OCI-LY7 (cell line): ENCODE data around the gene PIK3CB. TPM values are rescaled to one million over a fixed set of nuclear protein-coding genes. Genes with fewer than 3 reads are reported as not detected.

Experiments used
- BruUV-seq: library from RNA; stranded (reverse); fragments of 400-500 nt; replicated peaks from 2 replicates; lab custom pipeline; 2021; lab: Mats Ljungman, UMichigan
- CTCF ChIA-PET: fragments of 300-600 bp; sonication (Branson Sonifier 250); formaldehyde crosslinking; loops from one replicate; lab custom pipeline; 2022; ENCODE audit warnings: antibody characterized with exemption; ENCODE audit not compliant: unreplicated experiment; lab: Charles Lee
- POLR2A ChIA-PET: fragments of 300-600 bp; sonication (Branson Sonifier 250); formaldehyde crosslinking; loops from one replicate; lab custom pipeline; 2022; ENCODE audit warnings: antibody characterized with exemption; lab: Charles Lee
- DNase-seq: peaks from one replicate; pipeline ENCODE4 v3.0.0-alpha.2; 2015; ENCODE audit warnings: low spot score
- H2AFZ ChIP-seq: fragments of 200-600 bp; sonication (generic), shearing (Covaris generic); 2 replicates; pipeline ENCODE4 v1.6.1; 2014; ENCODE audit warnings: mild to moderate bottlenecking, antibody characterized with exemption, low read length, moderate library complexity
- H3K27ac ChIP-seq: fragments of 200-600 bp; sonication (generic); 2 replicates; pipeline ENCODE4 v1.5.1; 2014; ENCODE audit warnings: mixed run types, low read depth, mild to moderate bottlenecking, moderate library complexity, low read length, inconsistent platforms; ENCODE audit not compliant: poor library complexity, severe bottlenecking
- H3K36me3 ChIP-seq: fragments of 200-600 bp; sonication (generic); 2 replicates; pipeline ENCODE4 v1.6.1; 2014; ENCODE audit warnings: mild to moderate bottlenecking, antibody characterized with exemption, low read length, moderate library complexity, mixed read lengths; ENCODE audit not compliant: insufficient read depth
- H3K4me1 ChIP-seq: fragments of 200-600 bp; sonication (generic); 2 replicates; pipeline ENCODE4 v1.5.1; 2014; ENCODE audit warnings: mild to moderate bottlenecking, low read length; ENCODE audit not compliant: insufficient read depth, poor library complexity, severe bottlenecking
- H3K4me2 ChIP-seq: fragments of 200-600 bp; sonication (generic); 2 replicates; pipeline ENCODE4 v1.6.1; 2014; ENCODE audit warnings: mild to moderate bottlenecking, low read length
- H3K4me3 ChIP-seq: fragments of 200-600 bp; sonication (generic); 2 replicates; pipeline ENCODE4 v1.5.1; 2014; ENCODE audit warnings: mild to moderate bottlenecking, low read depth, low read length; ENCODE audit not compliant: poor library complexity, severe bottlenecking
- H3K79me2 ChIP-seq: fragments of 200-600 bp; sonication (generic); 2 replicates; pipeline ENCODE4 v1.6.1; 2016; ENCODE audit warnings: low read depth, mild to moderate bottlenecking, low read length, moderate library complexity, mixed read lengths; ENCODE audit not compliant: insufficient read depth
- H3K9me2 ChIP-seq: fragments of 200-600 bp; sonication (generic); 2 replicates; pipeline ENCODE4 v1.6.1; 2016; ENCODE audit warnings: mild to moderate bottlenecking, low read length, mixed read lengths; ENCODE audit not compliant: insufficient read depth
- H3K9me3 ChIP-seq: fragments of 200-600 bp; sonication (generic); 2 replicates; pipeline ENCODE4 v1.6.1; 2014; ENCODE audit warnings: mild to moderate bottlenecking, mixed run types, low read length, mixed read lengths
- H4K20me1 ChIP-seq: fragments of 200-600 bp; sonication (generic); 2 replicates; pipeline ENCODE4 v1.6.1; 2014; ENCODE audit warnings: mild to moderate bottlenecking, antibody characterized with exemption, low read length, moderate library complexity, mixed read lengths; ENCODE audit not compliant: insufficient read depth
- CTCF ChIP-seq: fragments of 200-600 bp; sonication (generic); conservative IDR thresholded peaks from 2 replicates; pipeline ENCODE4 v1.5.1; 2014; ENCODE audit warnings: mild to moderate bottlenecking, antibody characterized with exemption, low read length, moderate library complexity, mixed read lengths
- EZH2phosphoT487 ChIP-seq: fragments of 200-600 bp; sonication (generic); IDR thresholded peaks from 2 replicates; pipeline ENCODE4 v1.6.1; 2018; ENCODE audit warnings: low read depth, borderline replicate concordance, mild to moderate bottlenecking, mixed run types, antibody characterized with exemption, low read length, moderate library complexity, mixed read lengths
- intact Hi-C: fragments of 100-400 bp; cut with micrococcal nuclease; formaldehyde crosslinking; loops from one replicate; pipeline ENCODE4 v1.10.0; 2022; ENCODE audit not compliant: unreplicated experiment
- total RNA-seq, 2 experiments: library from RNA; depleted of rRNA in 1 of 2; stranded (reverse); fragments of >200 nt in 1 of 2; shearing (Covaris generic) in 1 of 2; gene quantifications; 2 replicates each; pipeline ENCODE4 v1.2.3, GENCODE V29; 2014 to 2022

Gene PIK3CB
- total RNA-seq, 2 experiments from 2014 or later, result 8.2 to 23.6 TPM

GRCh38 chr3:138696666-138697370, 137.9 kb downstream of the PIK3CB start:
- no peaks in the 10 kb centered on the region for H4K20me1 ChIP-seq
- DNase-seq, result no peak
- peaks cover 24% of the 10 kb centered on the region; the same call in 1 of the 2 replicates for H3K36me3 ChIP-seq
- H3K9me2 ChIP-seq, result no peaks in the 10 kb centered on the region
- H3K4me2 ChIP-seq, result no peak overlapping the region
- H2AFZ ChIP-seq, result no peak overlapping the region
- ChIA-PET POLR2A (interaction anchor here (0.6 to 2.7 kb wide), 6 partner anchors 10 to 414 kb away, joined by 3 to 18 read pairs (median 4); no protein-coding TSS in a partner anchor), CTCF (interaction anchor here (0.8 kb wide), 1 partner anchor 219 kb away, joined by 9 read pairs; no protein-coding TSS in a partner anchor)
- no TSS peak for BruUV-seq
- H3K4me1 ChIP-seq, result no peaks in the 10 kb centered on the region
- H3K27ac ChIP-seq, result no peak overlapping the region
- no peak for TF ChIP-seq EZH2phosphoT487
- TF ChIP-seq CTCF, result no peak
- no peaks in the 10 kb centered on the region for H3K79me2 ChIP-seq
- H3K9me3 ChIP-seq, result 0 out of 2 replicates have a peak, but pooled peaks cover 3% of the 10 kb centered on the region
- H3K4me3 ChIP-seq, result no peak overlapping the region
- intact Hi-C loops, result loop anchor here (10.0 kb wide), 1 partner anchor 138 kb away; the partner anchor contains the start of gene PIK3CB

- H4K20me1 ChIP-seq, result no peaks in the 10 kb centered on the region
- H3K9me2 ChIP-seq, result no peaks in the 10 kb centered on the region
- no peaks in the 10 kb centered on the region for H3K4me1 ChIP-seq
- TF ChIP-seq CTCF, result no peak
- TF ChIP-seq EZH2phosphoT487, result no peak
- no peak overlapping the region for H2AFZ ChIP-seq
- DNase-seq, result no peak
- H3K36me3 ChIP-seq, result peaks cover 20% of the 10 kb centered on the region; the same call in 1 of the 2 replicates
- no peak overlapping the region for H3K4me3 ChIP-seq
- BruUV-seq, result no TSS peak
- POLR2A ChIA-PET, result interaction anchor here (0.6 to 2.7 kb wide), 4 partner anchors 8 to 221 kb away, joined by 5 to 18 read pairs (median 7); no protein-coding TSS in a partner anchor
- CTCF ChIA-PET, result no interaction called here
- no peaks in the 10 kb centered on the region for H3K79me2 ChIP-seq
- 0 out of 2 replicates have a peak, but pooled peaks cover 2% of the 10 kb centered on the region for H3K9me3 ChIP-seq
- intact Hi-C loops, result loop anchor here (10.0 kb wide), 1 partner anchor 140 kb away; the partner anchor contains the start of gene PIK3CB
- no peak overlapping the region for H3K27ac ChIP-seq
- H3K4me2 ChIP-seq, result no peak overlapping the region
These were observed 140.3 kb downstream of the PIK3CB start for GRCh38 chr3:138694287-138695007.
